HEK293 (cell line): ENCODE data around the gene KDM2B.

Source experiments
- RBAK ChIP-seq: fragments of 450-650 bp; formaldehyde crosslinking; IDR thresholded peaks from 2 replicates; pipeline ENCODE4 v1.5.1; 2016; ENCODE audit warnings: missing biosample characterization, missing genetic modification characterization
- TCF7L2 ChIP-seq: IDR thresholded peaks from 2 replicates; pipeline ENCODE4 v1.6.1; 2011; ENCODE audit warnings: low read depth, mild to moderate bottlenecking, inconsistent platforms, low read length, moderate library complexity, borderline replicate concordance
- YY1 ChIP-seq: fragments of 450-650 bp; formaldehyde crosslinking; IDR thresholded peaks from 2 replicates; pipeline ENCODE4 v1.5.1; 2018; ENCODE audit warnings: missing biosample characterization, missing genetic modification characterization
- ZNF2 ChIP-seq: fragments of 450-650 bp; formaldehyde crosslinking; IDR thresholded peaks from 2 replicates; pipeline ENCODE4 v1.5.1; 2016; ENCODE audit warnings: missing biosample characterization, missing genetic modification characterization
- ZNF24 ChIP-seq: fragments of 450-650 bp; formaldehyde crosslinking; IDR thresholded peaks from 2 replicates; pipeline ENCODE4 v1.5.1; 2016; ENCODE audit warnings: missing biosample characterization, missing genetic modification characterization

DNA sequence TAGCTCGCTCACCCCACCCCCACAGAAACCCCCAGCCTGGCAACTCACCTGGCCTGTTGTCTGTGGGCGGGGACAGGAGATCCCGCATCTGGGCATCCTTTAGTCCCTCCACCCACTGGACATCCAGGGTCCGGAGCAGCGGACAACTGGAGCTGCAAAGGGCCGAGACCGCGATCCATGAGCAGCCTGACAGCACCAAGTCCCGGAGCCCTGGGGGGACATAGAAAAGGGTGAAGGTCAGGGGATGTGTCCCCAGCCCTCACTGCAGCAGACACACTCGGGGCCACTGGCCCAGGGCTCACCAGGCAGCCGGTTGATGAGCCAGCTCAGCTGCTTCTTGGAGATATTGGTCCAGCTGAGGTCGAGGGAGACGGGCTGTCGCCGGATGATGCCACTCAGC lies 140.1 kb downstream of the KDM2B start:
- TF ChIP-seq ZNF24 (tag by site-specific recombination) (no peak), RBAK (no peak), TCF7L2 (no peak), YY1 (tag by site-specific recombination) (no peak), ZNF2 (tag by site-specific recombination) (no peak)
